ENCODE data around the gene ZBTB43.

- TF ChIP-seq CTCF (conservative IDR thresholded peaks at IDR 0.05; ENCODE audit: low read length) (no peak), EZH2phosphoT487 (IDR thresholded peaks at IDR 0.05; ENCODE audit: borderline replicate concordance, low read depth, low read length) (no peak)
Measured at GRCh38 chr9:126880947-126881332, 76.1 kb downstream of the ZBTB43 start.

Measured in OCI-LY7 (cell line).